CD1c-positive myeloid dendritic cell (primary cell): ENCODE measurements around the gene SMIM13.

Experiments
- DNase-seq: peaks from one replicate; pipeline ENCODE4 v3.0.0-alpha.2; 2016; ENCODE audit errors: extremely low spot score

SMIM13 gene

DNA sequence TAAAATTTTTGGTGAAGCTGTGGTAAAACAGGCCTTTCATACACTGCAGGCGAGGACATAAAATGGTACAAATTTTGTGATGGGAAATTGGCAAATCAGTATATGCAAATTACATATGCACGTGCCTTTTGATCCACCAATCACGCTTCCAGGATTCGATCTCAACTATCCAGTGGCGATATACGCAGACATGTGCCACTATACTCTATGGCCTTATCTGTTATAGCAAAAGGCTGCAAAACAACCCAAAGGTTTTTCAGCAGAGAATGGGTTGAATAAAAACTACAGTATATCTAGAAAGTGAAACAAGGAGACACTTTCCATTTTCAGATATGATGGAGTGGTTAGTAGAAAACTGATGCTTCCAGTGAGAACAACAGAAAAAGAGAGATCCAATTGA is 59.8 kb downstream of the SMIM13 start:
- no peak for DNase-seq

DNA sequence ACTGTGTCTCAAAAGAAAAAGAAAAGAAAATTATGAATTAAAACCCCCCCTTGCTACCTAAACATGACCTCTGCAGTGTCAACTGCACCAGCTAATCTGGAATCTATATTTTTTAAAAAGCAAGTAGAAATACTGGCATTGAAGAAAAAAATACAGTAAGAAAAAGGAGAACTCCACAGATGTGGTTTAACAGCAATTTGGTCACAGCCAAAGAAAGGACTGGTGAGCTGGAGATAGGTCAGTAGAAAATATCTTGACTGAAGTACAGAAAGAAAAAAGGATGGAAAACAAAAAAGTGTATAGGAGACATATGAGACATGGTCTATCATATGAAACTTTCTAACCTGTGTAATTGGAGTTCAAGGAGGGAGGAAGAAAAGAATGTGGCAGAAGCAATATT is 62.0 kb downstream of the SMIM13 start:
- no peak for DNase-seq

DNA sequence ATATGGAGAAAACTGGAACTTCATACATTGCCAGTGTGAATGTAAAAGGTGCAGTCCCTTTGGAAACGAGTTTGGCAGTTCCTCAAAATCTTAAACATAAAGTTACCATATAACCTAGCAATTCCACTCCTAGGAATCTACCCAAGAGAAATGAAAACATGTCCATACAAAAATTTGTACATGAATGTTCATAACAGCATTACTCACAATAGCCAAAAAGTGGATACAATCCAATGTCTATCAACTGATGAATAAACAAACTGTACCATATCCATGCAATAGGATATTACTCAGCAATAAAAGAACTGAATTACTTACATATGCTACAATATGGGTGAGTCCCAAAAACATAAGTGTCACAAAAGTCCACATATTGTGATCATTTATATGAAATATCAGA is 66.6 kb downstream of the SMIM13 start:
- DNase-seq, result no peak

DNA sequence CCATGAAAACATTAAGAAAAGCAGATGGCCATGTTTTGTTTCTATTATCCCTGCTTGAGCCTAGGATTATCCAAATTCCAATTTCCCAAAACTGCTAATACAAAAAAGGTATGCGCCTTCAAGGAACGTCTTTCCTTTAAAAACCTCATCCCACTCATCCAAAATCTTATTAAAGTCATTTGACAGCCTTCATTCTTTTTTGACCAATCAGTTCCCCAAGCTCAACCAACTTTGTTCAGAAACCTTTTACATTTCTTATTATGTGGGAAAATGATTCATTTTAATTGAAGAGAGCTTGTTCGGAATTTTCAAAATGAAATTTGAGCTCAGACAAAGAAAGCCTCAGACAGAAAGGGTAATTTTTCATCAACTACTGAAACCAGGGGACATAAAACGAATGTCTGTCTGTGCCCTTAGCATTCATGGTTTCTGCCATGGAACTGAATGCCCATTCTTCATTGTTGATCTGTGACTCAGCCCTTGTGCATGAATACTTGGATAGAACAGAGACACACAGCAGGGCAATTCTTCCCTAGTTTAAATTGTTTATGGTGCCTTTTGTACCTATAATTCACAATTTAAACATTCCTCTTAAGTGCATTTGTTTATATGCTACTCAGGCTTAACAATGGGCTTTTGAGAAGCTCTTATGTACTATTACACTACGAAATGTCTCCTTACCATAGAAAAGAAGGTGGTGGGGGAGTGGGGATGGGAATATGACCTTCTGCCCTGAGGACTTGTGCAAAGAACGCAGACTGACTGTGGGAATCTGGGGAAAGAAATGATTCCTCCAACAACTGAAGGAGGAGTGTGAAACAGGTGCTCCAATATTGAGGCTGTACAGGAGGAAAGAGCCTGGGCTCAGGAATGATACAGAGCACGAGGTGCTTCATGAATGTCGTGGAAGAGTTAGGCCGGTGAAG is 67.7 kb downstream of the SMIM13 start:
- no peak for DNase-seq

DNA sequence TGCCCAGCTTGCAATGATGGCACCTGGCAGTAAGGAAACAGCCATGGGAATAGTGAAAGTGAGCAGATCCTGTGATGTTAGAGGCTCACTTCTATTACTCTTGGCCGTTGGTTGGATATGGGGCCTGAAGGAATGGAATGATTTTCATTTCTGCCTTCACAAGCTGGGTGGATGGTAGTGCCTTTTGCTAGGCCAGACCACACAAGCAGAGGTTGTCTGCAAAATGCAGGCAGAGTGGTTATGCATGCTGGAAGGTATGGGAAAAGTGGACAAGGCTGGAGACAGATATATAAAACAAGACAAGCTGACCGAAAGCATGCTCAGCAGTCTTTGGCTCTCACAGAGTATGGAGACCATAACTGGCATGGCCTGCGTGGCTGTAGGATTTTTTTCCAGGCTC is 68.6 kb downstream of the SMIM13 start:
- no peak for DNase-seq

DNA sequence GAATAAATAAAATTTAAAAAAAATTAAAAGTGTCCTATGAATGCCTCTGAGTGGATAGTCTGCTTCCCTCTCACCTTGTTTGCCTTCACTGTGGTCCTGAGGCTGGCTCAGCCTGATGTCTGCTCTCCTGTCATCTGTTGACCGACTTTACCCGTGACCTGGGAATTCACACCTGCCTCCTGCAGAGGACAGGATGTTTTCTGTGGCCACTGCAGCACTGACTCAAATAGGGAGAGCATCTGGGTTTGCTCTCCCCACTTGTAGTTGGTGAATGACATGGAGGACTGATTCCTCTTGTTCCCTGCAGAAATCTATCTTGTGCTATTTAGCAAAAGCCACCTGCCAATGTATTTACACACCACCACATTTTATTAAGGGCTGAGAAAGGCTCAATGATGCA is 70.3 kb downstream of the SMIM13 start:
- DNase-seq, result no peak

DNA sequence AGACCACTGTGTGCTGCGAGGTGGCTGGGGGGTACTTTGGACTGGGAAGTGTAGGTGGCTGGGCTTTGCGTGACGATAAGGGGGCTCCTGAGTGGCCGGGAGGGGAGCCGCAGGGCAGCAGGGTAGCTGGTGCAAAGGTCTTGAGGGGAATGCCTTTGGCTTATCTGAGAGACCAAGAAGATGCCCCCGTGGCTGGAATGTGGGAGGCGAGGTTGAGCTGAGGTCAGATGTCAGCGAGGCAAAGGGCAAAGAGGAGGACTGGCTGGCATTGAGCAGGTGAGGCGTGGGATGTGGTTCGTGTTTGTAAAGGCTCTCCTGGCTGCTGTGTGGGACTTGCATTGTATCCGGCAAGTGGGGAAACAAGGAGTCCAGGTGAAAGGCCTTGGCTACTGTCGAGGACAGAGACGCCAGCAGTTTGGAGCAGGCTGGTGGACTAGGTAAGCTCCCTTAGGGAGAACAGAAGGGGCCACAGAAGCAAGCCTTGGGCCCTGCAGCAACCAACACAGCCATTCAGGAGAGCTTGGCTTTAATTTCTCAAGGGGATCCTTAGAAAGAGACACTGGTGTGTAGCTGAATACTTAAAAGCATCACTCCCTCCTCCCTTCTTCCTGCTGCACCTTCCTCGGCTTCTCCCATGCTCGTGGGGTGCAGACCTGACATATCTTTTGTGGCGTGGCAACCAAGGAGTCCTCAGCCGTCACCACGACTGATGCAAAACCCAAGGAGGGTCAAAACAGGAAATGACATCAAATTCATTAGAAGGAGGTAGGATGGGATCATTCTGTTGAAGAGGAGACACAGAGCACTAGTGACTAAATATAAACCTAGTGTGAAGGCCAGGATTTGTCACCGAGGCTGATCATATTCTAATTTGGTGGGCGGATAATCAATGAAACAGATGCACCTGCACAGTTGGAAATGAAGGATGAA is 71.3 kb downstream of the SMIM13 start:
- DNase-seq, result no peak

DNA sequence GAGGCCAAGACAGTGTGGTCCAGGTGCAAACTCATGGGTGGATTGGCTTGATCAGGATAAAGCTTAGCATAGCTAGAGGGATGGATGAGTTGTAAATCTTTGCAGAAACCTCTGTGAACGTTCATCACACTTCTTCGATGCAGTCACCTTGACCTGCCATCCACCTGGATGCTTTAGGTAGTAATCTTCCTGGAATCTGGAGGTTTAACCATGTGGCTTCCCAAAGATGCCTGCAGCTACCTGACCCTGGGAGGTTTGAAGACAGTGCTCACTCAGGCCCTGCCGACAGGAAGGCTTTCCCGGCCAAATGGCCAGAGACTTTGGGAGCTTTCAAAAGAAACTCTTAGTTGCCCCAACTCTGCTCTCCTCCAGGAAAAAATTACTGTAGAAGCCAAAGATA is 73.3 kb downstream of the SMIM13 start:
- no peak for DNase-seq

DNA sequence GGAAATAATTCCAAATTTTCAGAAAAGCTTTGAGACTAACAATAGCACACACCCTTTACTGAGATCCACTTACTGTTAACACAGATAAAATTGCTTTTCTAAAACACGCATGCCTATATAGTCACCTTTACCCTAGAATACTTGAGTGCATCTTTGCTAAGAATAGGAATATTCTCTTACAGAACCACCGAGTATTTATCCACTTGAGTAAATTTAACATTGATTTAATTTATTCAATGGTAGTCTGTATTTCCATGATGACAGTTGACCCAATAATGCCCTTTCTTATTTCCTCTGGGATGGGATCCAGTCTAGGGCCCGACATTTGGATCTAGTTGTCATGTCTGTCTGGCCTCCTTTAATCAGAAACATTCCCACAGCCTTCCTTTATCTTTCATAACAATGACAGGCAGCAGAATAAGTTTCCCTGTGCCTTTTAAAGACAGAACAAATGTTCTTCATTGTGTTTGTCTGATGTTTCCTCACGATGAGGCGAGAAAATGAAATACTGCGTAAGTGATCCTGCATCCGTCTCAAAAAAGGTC is 74.5 kb downstream of the SMIM13 start:
- DNase-seq, result no peak

DNA sequence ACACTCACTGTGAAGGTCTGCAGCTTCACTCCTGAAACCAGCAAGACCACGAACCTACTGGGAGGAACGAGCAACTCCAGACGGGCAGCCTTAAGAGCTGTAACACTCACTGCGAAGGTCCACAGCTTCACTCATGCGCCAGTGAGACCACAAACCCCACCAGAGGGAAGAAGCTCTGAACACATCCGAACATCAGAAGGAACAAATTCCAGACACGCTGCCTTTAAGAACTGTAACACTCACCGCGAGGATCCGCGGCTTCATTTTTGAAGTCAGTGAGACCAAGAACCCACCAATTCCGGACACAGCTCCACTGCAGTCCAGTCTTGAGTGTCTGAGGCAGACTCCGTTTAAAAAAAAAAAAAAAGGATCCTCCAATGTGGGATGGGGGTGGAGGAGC is 78.3 kb downstream of the SMIM13 start:
- DNase-seq, result no peak

DNA sequence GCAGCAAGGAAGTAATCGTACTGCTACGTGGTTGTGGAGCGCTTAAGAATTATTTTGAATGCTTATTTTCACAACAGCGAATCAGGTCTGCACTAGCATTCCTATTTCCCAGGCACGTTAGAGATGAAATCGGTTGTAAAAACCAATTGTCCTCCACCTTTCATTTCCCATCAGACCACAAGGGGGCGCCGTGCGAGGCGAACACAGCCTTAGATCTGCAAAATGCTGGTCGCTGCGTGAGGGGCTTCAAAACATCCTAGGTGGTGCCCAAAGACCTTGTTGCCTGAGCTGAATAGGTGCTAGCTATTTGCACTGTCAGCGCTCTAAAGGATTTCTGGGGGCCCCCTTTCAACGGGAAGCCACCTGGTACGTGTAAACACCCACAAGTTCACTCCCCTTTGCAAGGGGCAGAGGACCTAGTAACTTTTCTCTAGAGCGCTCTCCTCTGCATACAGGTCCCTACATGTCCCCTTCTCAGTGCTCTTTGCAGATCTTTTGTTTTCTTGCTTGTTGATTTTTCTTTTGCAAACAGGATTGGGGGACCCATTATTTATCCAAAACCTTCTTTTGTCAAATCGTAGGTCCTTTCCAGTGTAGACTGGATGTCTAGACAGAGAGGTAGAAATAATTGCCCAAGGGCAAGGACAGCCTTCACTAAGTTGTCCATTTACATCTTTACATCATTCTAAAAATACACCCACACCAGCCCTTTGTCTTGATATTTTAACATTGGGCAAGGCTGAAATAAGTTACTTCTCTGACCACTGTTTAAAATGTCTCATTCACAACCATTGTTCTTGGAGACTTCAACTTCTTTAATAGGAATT is 79.1 kb downstream of the SMIM13 start:
- peak; percentile 75 for DNase-seq

DNA sequence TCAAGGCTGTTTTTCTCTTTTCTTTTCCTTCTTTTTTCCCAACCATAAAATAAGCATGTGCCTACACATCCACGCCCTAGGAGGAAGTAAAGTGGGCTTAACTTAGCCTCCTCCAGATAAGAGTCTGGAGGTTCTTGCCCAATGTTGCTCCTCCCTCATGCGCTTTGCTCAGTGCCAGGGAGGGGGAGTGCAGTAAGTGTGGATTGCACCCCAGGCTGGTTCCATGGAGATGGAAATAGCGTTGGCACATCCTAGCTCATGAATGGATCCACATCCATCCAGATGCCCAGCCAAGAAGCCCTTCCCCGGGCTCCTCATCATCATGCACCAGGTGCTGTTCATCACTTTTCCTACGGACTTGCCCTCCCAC is 80.6 kb downstream of the SMIM13 start:
- DNase-seq, result peak; percentile 35

DNA sequence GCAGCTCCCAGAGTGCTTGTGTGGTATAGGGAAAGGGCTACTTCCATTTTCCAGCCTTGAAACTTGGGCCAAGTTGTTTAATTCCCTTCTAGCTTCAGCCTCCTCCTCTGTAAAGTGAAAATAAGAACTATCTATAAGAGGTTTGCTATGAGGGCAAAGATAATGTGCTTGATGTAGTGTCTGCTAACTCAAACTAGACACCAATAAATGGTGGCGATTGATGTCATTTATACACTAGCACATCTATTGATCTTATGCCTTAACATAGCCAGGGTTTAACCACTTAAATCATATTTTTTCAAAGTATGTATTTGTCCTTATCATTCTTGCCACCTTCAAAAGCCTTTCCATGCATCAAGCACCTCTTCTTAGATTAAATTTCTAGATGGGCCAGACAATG is 83.6 kb downstream of the SMIM13 start:
- DNase-seq, result no peak

DNA sequence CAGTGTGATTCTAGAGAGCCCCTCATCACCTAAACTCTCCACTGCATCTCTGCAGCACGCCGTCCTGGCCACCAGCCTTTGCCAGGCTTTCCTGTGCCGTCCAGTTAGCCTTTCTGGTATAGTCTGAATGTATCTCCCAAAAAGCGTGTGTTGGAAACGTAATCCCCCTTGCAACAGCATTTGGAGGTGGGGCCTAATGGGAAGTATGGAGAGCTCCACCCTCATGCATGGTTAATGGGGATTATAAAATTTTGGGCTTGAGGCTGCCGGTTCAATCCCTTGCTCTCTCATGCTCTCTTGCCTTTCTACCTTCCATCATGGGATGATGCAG is 85.4 kb downstream of the SMIM13 start:
- no peak for DNase-seq

DNA sequence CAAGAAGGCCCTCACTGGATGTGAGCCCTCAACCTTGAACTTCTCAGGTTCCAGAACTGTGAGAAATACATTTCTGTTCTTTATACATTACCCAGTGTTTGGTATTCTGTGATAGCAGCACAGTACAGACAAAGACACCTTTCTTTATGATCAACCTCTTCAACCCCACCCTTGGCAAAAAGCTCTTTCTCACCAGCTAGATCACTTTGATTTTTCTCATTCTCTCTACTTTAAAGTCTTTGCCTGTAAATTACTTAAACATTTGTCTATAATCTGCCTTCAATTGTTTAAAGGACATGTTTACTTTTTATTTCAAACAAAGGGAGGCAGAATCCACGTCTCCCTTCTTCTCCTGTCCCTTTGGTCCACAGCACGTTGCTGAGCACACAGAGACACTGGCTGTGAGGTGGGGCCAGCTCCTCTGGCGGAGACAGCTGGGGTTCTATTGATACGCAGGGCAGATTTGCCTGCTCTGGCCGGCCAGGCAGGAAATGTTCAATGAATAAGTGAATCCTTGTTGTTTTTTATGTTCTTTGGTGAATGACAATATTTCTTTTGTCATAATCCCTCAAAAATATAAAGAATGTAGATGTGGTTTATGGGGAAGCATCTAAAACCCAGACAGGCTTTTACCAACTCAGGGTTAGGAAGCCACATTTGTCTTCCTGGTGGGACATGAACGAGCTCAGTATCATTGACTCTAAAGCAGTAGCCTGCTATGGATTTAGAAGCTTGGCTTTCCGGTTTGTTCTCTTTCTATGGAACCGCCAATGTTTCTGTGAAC is 86.0 kb downstream of the SMIM13 start:
- DNase-seq, result no peak

DNA sequence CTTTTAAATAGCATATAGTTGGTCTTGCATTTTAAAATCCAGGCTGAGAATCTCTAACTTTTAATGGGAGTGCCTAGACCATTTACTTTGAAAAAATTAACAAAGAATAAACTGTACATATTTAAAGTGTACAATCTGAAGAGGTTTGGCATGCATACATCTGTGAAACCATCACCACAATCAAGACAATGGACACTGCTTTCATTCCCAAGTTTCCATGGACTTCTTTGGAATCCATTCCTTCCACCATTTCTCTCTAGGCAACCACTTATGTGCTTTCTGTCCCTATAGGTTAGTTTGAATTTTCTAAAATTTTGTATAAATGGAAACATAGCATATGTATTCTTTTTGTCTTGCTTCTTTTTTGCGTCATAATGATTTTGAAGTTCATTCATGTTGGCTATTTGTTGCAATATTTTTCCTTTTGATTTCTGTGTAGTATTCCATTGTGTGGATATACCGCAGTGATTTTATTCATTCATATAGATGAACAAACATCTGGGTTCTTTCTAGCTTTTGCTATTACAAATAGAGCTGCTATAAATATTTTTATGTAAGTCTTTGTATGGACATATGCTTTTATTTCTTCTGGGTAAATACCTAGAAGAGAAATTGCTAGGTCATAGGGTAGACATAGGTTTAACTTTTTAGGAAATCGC is 88.0 kb downstream of the SMIM13 start:
- DNase-seq, result no peak

DNA sequence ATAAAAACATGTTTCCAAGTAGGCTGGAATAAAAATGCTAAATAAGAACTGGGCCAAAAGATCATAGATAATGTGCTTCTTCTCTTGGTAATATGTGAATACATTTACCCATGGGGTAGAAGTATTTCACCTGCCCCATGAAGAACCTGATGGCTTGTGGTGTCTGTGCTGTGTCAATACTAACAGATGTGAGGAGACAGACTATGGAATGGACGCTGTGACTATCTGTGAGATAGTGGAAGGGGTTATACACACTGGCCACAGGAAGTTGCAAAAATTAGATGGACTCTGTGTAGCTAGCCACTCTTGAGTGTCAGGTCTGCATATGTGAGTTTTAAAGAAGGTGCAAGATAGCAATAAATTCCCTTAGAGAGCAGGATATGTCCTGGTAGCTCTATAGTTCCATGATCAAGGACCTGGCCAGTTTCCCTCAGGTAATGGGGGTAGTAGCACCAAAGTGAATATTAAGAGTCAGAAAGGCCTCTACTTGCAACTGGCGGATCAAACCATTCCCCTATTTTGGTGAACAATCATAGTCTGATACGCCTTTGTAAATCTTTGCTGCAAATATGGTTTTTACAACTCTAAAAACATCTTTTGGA is 90.2 kb downstream of the SMIM13 start:
- DNase-seq, result no peak

DNA sequence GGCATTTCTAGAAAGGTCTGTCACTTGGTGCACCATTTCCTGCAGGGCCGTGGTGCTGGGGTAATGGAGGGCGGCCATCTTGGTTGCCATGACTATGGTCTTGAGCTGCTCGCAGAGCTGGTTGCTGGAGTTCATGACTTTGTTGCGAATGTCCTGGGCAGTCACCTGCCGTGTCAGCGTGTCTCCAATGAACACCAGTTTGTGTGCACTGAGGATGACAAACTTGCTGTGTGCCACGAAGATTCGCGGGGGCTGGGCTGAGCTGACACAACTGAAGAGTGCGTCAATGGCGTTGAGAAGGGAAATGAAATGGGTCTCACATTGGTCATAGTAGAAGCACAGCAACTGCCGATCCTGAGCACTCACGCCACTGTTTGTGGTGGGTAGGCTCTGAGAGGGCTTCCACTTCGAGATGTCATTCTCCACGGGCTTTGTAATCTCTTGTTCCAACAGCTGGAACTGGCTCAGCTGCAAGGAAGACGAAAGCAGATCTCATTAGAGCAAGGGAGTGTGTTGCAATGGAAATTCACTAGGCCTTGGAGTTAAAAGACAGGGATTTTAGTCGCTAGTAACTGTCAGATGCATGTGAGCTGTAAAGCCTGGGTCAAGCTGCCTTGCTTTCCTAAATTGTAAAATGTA is 91.7 kb downstream of the SMIM13 start:
- no peak for DNase-seq

DNA sequence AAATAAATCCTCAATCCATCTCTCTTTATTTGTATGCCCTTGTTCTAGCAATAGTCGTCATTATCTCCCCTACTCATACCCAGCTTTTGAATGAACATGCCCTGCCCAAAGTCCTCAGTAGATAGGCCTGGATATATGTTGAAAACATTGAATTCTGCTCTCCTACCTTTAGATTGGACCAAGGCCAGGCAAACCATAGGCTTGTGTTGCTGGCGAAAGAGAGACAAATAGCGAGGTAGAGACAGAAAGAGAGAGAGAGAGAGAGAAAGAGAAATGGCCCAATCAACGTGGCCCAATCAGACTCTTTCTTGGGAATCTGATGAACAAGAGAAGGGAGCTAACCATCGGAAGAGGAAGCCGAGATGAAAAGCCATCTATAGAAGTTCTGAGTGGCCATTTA is 93.7 kb downstream of the SMIM13 start:
- DNase-seq, result no peak
